Measurements from ENCODE around the gene ME2. TPM values are rescaled to one million over a fixed set of nuclear protein-coding genes. Genes with fewer than 3 reads are reported as not detected.

Gene ME2
- total RNA-seq, 1 experiment from 2014 or later: 15.7 TPM

DNA sequence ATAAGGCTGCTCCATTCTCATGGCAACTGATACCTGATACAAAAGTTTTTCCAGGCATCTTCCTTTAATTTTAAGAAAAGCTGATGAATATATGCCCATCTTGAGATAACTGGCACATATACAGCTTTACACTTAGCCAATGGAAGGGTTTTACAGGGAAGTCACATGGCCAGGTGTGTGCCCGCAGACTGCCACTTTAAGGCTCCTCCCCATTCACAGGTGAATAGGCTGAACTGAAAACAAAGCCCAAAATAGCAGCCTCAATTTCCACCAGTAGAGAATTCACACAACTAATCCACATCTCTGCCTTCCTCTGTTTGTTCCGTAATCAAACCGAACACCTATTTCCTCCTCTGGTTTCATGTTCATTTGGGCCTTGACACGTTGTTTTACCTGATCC, 9.8 kb upstream of the ME2 start:
- CTCF ChIA-PET: no interaction called here
- H3K36me3 Mint-ChIP-seq (ENCODE audit: insufficient read depth, unreplicated experiment): no peaks in the 10 kb centered on the region
- BruUV-seq (replicated peaks): no TSS peak
- H3K27me3 Mint-ChIP-seq (ENCODE audit: insufficient read depth, unreplicated experiment): no peaks in the 10 kb centered on the region
- H3K36me3 ChIP-seq (ENCODE audit: control insufficient read depth, insufficient read depth, low read length): no peaks in the 10 kb centered on the region
- H3K4me1 ChIP-seq: no peaks in the 10 kb centered on the region
- no peak for TF ChIP-seq CTCF (IDR thresholded peaks at IDR 0.05; ENCODE audit: insufficient read depth in 1 of 2, low read depth in 1 of 2, low read length in 1 of 2, severe bottlenecking in 1 of 2, unreplicated experiment in 1 of 2)
- no peaks in the 10 kb centered on the region for H3K27me3 ChIP-seq (replicated peaks; ENCODE audit: control insufficient read depth, insufficient read depth, low read length)
- H3K4me3 ChIP-seq (ENCODE audit: low read depth, low read length): no peak overlapping the region
- H3K9me3 Mint-ChIP-seq (ENCODE audit: unreplicated experiment): no peaks in the 10 kb centered on the region
- no peaks in the 10 kb centered on the region for H3K4me1 Mint-ChIP-seq (ENCODE audit: low read depth, unreplicated experiment)
- H3K4me3 Mint-ChIP-seq (ENCODE audit: unreplicated experiment): no peak overlapping the region
- intact Hi-C loops (cut with micrococcal nuclease; ENCODE audit: unreplicated experiment): no loop called here
- POLR2A ChIA-PET: no interaction called here
- DNase-seq: no peak
- no peak overlapping the region for H3K27ac Mint-ChIP-seq (ENCODE audit: unreplicated experiment)
- H3K9me3 ChIP-seq: no peaks in the 10 kb centered on the region

DNA sequence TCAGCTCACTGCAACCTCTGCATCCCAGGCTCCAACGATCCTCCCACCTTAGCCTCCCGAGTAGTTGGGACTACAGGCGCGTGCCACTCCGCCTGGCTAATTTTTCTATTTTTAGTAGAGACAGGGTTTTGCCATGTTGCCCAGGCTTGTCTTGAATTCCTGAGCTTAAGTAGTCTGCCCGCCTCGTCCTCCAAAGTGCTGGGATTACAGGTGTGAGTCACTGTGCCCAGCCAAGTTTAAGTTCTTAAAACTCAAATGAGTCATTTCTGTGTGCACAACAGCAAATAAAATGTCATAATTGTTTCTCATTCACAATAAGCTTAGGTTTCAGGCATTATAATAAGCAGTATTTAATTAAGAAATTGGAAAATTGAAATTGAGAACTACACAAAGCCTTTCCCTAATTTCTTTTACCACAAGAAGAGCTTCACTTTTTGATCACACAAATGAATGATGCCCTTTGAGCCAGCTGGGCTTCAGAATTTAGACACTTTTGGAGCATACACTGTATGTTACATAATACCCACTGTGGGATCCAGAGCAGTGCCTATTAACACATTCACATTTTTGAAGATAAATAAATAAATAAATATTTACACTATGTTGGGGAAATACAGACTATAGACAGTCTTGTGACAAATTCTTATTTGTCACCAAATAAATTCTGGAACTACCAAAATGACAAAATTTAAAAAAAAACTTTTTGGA, 8.6 kb upstream of the ME2 start:
- H3K27me3 Mint-ChIP-seq (ENCODE audit: insufficient read depth, unreplicated experiment): no peaks in the 10 kb centered on the region
- no TSS peak for BruUV-seq (replicated peaks)
- TF ChIP-seq CTCF (IDR thresholded peaks at IDR 0.05; ENCODE audit: insufficient read depth in 1 of 2, low read depth in 1 of 2, low read length in 1 of 2, severe bottlenecking in 1 of 2, unreplicated experiment in 1 of 2): no peak
- DNase-seq: no peak
- no peaks in the 10 kb centered on the region for H3K4me1 Mint-ChIP-seq (ENCODE audit: low read depth, unreplicated experiment)
- no peak overlapping the region for H3K4me3 Mint-ChIP-seq (ENCODE audit: unreplicated experiment)
- Histone ChIP-seq H3K4me1 (no peaks in the 10 kb centered on the region), H3K9me3 (no peaks in the 10 kb centered on the region), H3K4me3 (ENCODE audit: low read depth, low read length) (no peak overlapping the region), H3K36me3 (ENCODE audit: control insufficient read depth, insufficient read depth, low read length) (no peaks in the 10 kb centered on the region), H3K27me3 (replicated peaks; ENCODE audit: control insufficient read depth, insufficient read depth, low read length) (no peaks in the 10 kb centered on the region)
- POLR2A ChIA-PET: no interaction called here
- intact Hi-C loops (cut with micrococcal nuclease; ENCODE audit: unreplicated experiment): no loop called here
- H3K9me3 Mint-ChIP-seq (ENCODE audit: unreplicated experiment): no peaks in the 10 kb centered on the region
- H3K27ac Mint-ChIP-seq (ENCODE audit: unreplicated experiment): no peak overlapping the region
- no peaks in the 10 kb centered on the region for H3K36me3 Mint-ChIP-seq (ENCODE audit: insufficient read depth, unreplicated experiment)
- CTCF ChIA-PET: no interaction called here

- H3K9me3 Mint-ChIP-seq (ENCODE audit: unreplicated experiment): no peaks in the 10 kb centered on the region
- intact Hi-C loops (cut with micrococcal nuclease; ENCODE audit: unreplicated experiment): no loop called here
- Histone ChIP-seq H3K27me3 (replicated peaks; ENCODE audit: control insufficient read depth, insufficient read depth, low read length) (no peaks in the 10 kb centered on the region), H3K36me3 (ENCODE audit: control insufficient read depth, insufficient read depth, low read length) (no peaks in the 10 kb centered on the region), H3K9me3 (no peaks in the 10 kb centered on the region), H3K4me3 (ENCODE audit: low read depth, low read length) (no peak overlapping the region), H3K4me1 (no peaks in the 10 kb centered on the region)
- ChIA-PET POLR2A (no interaction called here), CTCF (no interaction called here)
- BruUV-seq (replicated peaks): no TSS peak
- no peaks in the 10 kb centered on the region for H3K27me3 Mint-ChIP-seq (ENCODE audit: insufficient read depth, unreplicated experiment)
- no peaks in the 10 kb centered on the region for H3K36me3 Mint-ChIP-seq (ENCODE audit: insufficient read depth, unreplicated experiment)
- H3K4me1 Mint-ChIP-seq (ENCODE audit: low read depth, unreplicated experiment): no peaks in the 10 kb centered on the region
- H3K4me3 Mint-ChIP-seq (ENCODE audit: unreplicated experiment): no peak overlapping the region
- no peak overlapping the region for H3K27ac Mint-ChIP-seq (ENCODE audit: unreplicated experiment)
- DNase-seq: no peak
- no peak for TF ChIP-seq CTCF (IDR thresholded peaks at IDR 0.05; ENCODE audit: insufficient read depth in 1 of 2, low read depth in 1 of 2, low read length in 1 of 2, severe bottlenecking in 1 of 2, unreplicated experiment in 1 of 2)
These were observed 7.1 kb upstream of the ME2 start for GRCh38 chr18:50871846-50872245.

All from Caco-2 (cell line).